KMS-11 (cell line): ENCODE results near the gene ZNF587.

Experiments used
- H2AFZ ChIP-seq: fragments of 200-600 bp; sonication (generic); 2 replicates; pipeline ENCODE4 v1.6.1; 2016; ENCODE audit warnings: antibody characterized with exemption, mixed run types, low read depth
- H3K27ac ChIP-seq: fragments of 200-600 bp; sonication (generic); 2 replicates; pipeline ENCODE4 v1.6.1; 2016; ENCODE audit warnings: mild to moderate bottlenecking, mixed run types
- H3K27me3 ChIP-seq: fragments of 200-600 bp; sonication (generic); 2 replicates; pipeline ENCODE4 v1.6.1; 2017; ENCODE audit warnings: mild to moderate bottlenecking, low read depth, mixed run types, moderate library complexity; ENCODE audit not compliant: insufficient read depth
- H3K36me3 ChIP-seq: fragments of 200-600 bp; sonication (generic); 2 replicates; pipeline ENCODE4 v1.6.1; 2017; ENCODE audit warnings: mild to moderate bottlenecking, mixed run types; ENCODE audit not compliant: insufficient read depth
- H3K4me1 ChIP-seq: fragments of 200-600 bp; sonication (generic); 2 replicates; pipeline ENCODE4 v1.6.1; 2016; ENCODE audit warnings: mild to moderate bottlenecking, low read depth, mixed run types; ENCODE audit not compliant: poor library complexity, severe bottlenecking
- H3K4me2 ChIP-seq: fragments of 200-600 bp; sonication (generic); 2 replicates; pipeline ENCODE4 v1.7.0; 2016; ENCODE audit warnings: mild to moderate bottlenecking, mixed run types
- H3K4me3 ChIP-seq: fragments of 200-600 bp; sonication (generic); IDR thresholded peaks from 2 replicates; pipeline ENCODE4 v1.6.1; 2017; ENCODE audit warnings: low read depth, low read length, mixed read lengths; ENCODE audit not compliant: insufficient read depth
- H3K79me2 ChIP-seq: fragments of 200-600 bp; sonication (generic); 2 replicates; pipeline ENCODE4 v1.6.1; 2016; ENCODE audit warnings: low read depth, mixed run types; ENCODE audit not compliant: insufficient read depth
- H3K9ac ChIP-seq: fragments of 200-600 bp; sonication (generic); 2 replicates; pipeline ENCODE4 v1.6.1; 2016; ENCODE audit warnings: mild to moderate bottlenecking, mixed run types
- H4K20me1 ChIP-seq: fragments of 200-600 bp; sonication (generic); 2 replicates; pipeline ENCODE4 v1.6.1; 2016; ENCODE audit warnings: mild to moderate bottlenecking, mixed run types; ENCODE audit not compliant: insufficient read depth
- CTCF ChIP-seq: fragments of 200-600 bp; sonication (generic); conservative IDR thresholded peaks from 2 replicates; pipeline ENCODE4 v1.6.1; 2017; ENCODE audit warnings: low read depth, mild to moderate bottlenecking, antibody characterized with exemption, low read length, moderate library complexity, mixed read lengths

The ZNF587 gene

DNA sequence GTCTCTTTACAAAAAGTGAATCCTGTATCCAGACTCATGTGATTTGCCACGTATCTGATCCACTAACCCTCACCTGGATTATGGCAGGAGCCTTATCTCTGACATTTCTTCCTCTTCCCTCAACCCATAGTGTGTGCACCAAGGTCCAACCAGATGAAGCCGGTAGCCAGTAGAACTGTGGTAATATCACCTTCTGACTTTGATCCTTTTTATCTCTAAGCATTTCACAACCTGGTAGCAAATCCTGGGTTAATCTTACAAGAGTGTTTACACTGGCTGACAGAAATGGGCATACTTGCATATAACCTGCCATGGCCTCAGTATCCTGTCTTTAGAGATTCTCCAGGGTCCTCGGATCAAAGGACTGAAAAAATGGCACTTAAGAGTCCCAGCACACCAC lies 64.9 kb downstream of the ZNF587 start:
- Histone ChIP-seq H3K4me1 (peaks cover 5% of the 10 kb centered on the region), H3K9ac (no peak overlapping the region), H3K36me3 (peaks cover 5% of the 10 kb centered on the region; the same call in 1 of the 2 replicates), H3K4me3 (no peak overlapping the region), H4K20me1 (no peaks in the 10 kb centered on the region), H3K27me3 (no peaks in the 10 kb centered on the region), H3K79me2 (no peaks in the 10 kb centered on the region; the same call in 1 of the 2 replicates), H3K27ac (no peak overlapping the region), H2AFZ (no peak overlapping the region), H3K4me2 (no peak overlapping the region)
- no peak for TF ChIP-seq CTCF
